GM18517 (cell line): ENCODE data around the gene MTX3.
A peak's percentile ranks its signal among the peaks of the same experiment; 100 is the strongest.

Source experiments
- ATAC-seq: cut with Tn5 transposase; IDR thresholded peaks from one replicate; pipeline ENCODE4 v1.9.1; 2021; ENCODE audit warnings: mild to moderate bottlenecking, moderate library complexity; ENCODE audit not compliant: unreplicated experiment

MTX3 gene, protein sequence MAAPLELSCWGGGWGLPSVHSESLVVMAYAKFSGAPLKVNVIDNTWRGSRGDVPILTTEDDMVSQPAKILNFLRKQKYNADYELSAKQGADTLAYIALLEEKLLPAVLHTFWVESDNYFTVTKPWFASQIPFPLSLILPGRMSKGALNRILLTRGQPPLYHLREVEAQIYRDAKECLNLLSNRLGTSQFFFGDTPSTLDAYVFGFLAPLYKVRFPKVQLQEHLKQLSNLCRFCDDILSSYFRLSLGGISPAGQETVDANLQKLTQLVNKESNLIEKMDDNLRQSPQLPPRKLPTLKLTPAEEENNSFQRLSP

DNA sequence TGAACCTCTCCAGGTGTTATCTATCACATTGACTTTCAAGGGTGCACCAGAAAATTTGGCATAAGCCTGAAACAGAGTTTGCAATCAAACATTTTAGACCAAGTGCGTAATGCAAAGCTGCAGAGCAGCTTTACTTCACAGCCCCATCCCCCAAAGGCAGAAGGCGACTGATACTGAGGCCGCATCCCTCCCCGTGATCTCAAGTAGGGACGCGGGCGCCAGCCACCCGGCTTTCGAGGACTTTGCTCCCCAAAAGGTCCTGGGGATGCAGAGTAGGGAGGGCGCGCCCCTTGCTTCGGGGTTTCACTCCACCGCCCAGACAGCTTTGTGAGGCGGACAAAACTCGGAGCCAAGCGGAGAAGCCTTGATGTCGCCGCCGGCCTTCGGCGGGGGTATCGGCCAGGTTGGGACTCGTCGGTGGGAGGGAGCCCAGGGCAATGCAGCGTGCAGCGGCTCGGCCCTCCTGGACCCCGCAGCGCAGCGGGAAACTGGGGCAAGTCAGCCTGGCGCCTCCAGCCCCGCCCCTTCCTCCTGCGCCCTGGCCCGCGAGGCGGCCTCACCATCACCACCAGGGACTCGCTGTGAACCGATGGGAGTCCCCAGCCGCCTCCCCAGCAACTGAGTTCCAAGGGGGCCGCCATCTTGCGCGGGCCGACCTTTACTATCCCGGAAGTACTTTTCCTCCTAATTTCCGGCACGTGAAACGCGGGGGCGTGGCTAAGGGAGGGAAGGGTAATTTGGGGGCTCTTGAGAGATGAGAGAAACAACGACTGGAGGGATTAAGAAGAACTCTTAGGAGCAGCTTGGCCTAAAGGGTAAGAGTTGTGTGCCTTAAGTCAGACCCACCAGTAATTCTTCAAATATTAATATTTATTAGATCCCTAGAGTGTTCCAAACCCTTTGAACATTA, at the start of gene MTX3:
MTX3 (minus strand) TSS at position 665 of the 910 bp plus-strand sequence; CDS start at position 641, 24 bp downstream.
- peak; percentile 81 for ATAC-seq

DNA sequence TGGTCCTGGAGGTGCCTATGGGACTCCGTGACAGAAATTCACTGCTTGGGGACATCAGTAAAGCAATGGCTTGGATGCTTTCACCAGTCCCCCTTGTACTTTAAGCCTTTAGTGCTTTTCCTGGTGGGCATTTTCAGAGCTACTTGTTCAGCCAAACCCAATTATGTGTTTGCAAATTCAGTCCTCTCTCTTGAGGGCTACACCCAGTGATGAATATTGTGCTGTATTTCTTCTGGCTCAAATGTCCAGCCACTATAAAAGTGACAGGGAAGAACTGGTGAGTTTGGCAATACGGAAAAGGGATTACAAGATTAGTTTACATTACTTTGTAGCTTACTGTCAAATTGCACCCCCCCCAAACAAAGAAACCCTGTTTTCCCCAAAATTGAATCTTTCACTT, 48.6 kb upstream of the MTX3 start:
- no peak for ATAC-seq

DNA sequence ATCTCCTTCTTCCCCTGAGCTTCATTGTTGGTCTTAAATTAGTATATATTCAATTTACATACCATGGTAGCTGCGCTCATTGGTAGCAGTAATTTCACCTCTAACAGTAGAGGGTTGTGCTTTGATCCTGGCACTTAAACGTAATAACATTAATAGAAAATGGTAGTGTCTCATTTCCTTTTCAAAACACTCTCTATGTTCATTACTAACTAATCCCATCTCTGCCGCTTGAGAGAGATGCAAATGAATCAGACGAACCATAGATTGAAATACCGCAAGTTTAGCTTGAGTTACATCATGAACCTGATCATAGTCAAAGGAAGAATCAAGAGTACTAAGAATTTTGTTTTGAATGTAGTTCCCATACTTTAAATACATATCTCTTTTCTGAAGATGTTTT, 46.3 kb upstream of the MTX3 start:
- ATAC-seq: no peak

DNA sequence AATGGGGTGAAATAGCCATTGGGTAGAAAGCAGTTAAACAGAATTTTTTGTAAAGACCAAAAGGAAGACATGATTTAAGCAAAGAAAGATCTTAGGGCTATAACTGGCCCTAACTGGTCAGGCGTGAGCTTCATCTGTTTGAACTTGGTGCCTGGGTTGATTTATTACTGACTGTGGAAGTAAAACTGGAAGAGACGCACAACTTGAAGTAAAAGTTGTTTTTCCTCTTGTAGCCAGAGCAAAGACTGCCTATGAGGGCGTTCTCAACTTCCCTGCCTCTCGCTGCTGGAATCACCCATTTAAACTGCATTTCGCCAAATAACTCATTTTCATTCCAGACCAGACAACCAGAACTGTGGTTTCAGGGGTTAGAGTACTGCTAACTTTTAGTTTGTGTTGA, 45.6 kb upstream of the MTX3 start:
- ATAC-seq: no peak

DNA sequence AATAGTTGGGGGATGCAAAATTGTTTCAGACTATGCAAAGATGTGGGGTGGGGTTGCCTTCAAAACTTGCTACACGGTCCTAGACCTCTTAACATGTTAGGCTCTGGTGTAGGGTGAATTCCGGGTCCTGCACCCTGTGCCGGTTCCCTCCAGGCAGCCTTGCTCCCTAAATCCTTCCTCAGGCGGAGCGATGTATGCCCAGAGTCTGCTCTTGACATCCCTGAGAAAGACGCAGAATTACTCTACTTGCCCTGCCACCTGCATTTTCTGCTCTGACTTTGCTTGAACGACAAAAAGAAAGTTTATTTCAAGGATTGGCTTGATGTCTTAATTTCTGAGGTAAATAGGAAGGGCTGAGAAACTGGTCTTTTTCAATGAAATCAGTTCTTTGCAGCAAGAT, 44.8 kb upstream of the MTX3 start:
- no peak for ATAC-seq

DNA sequence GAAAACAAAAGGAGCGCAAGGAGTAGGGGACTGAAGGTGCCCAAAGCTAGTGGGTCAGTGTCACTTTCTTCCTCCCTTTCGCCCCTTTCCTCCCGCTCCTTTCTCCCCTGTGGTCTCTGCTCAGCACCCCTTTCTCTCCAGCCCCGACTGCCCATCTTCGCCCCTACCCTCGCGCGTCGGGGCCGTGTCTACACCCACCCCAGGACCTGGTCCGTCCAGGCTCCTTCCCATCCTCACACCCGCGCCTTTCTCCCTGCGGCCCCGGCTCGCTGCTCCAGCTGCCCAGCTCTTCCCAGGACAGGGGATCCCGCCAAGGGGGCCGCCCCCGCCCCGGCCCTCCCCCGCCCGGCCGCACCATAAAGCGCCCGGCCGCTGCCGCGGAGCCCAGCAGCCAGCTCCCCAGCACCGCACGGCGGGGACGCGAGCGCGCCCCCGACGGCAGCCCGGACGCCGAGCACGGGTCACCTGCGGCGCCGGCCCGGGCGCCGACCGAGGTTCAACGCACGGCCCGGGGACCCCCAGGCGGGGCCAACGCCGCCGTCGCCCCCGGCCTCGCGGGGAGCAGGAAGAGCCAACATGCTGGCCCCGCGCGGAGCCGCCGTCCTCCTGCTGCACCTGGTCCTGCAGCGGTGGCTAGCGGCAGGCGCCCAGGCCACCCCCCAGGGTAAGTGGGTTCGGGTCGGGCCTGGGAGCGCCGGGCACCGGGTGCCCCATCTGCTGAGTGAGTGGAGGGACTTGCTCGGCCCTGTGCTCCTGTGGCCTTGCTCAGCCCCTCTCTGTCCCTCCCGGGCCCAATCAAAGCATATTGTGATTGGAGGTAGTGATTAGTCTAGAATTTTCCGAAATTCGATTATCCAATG, 44.1 kb upstream of the MTX3 start, which contains the start of gene THBS4:
THBS4 (plus strand) TSS at position 387 of the 860 bp plus-strand sequence; CDS start at position 577, 190 bp downstream.
- no peak for ATAC-seq

DNA sequence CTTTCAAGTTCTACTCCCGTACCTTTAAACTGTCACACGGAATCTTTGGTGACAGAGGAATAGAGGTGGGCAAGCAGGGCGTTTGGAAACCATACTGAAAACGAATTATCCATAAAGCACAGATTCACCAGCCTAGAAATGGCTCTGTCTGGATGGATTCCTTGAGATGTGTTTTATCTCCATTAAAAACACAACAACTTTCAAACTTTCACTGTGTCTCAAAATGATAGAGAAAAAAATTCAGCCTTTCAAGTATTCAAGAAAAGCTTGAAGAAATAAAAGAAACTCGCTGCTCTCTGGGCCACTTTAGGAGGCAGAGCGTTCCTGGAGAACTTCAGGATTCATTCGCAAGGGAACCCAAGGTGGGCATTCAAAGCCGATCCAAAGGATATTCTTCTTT, 43.5 kb upstream of the MTX3 start:
- ATAC-seq: no peak

DNA sequence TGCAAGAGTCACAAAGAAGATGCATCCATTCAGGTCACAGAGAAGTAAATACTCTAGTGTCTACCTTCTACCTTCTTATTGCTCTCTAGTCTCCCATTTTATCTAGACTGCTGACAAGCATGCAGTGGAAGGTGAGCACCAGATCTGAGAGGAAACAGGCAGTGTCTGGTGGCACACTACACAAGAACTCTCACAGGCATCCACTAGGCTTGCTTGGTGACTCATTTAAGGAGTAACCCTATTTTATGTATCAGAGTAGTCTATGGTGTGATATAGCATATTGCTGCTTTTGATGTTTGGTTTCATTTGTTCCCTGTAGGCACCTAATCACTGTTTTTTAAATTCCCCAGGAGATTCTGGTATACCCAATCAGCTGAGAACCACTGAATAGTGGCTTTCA, 42.5 kb upstream of the MTX3 start:
- no peak for ATAC-seq

DNA sequence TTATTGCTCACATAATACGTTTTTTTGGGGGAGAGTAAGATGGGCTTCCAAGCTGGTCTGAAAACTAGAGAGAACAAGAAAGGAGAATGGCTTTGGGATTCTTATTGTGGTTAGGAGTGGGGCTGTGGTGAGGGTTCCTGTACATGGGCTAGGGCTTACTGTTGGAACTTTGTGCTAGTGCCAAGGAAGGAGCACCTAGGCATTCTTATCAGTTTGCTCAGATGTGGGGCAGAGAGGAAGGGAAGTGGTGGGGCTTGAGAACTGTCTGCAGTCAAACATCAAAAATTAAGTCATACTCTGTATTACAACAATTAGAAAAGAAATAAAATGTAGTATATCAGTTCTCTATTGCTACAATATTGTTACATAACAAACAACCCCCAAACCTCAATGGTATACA, 40.0 kb upstream of the MTX3 start:
- no peak for ATAC-seq

DNA sequence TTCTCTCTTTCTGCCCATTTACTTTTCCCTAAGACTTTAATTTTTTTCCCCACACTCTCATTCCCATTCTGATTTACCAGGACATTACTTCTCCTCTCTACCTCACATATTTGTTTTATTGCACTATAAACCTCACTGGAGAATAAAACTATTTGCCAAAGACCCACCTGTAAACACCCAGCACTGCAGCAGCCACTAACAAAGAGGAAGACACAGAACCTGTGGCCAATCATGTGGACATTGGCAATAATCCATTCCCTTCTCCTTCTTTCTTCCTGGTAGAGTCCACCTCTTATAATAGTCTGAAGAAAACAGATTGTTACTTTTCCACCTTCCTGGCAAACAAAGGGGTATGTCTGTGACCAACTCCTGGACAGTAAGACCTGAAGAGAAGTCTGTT, 35.8 kb upstream of the MTX3 start:
- no peak for ATAC-seq

DNA sequence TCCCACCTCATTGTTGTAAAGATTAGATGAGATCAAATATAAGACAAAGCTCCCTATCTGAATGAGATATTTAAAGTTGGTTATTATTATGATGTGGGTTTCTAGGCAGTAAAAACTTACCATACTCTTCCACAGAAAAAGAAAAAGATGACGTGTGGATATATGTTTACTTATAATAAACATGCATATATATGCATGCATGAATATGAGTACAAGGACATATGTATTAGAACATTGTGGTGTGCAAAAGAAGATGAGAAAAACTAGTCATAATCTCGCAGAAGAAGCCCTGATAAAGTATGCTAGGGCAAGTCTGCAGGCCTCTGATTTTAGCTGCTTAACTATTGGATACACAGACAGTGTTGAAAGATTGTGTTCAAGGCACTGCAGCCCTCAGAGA, 34.0 kb upstream of the MTX3 start:
- ATAC-seq: no peak

DNA sequence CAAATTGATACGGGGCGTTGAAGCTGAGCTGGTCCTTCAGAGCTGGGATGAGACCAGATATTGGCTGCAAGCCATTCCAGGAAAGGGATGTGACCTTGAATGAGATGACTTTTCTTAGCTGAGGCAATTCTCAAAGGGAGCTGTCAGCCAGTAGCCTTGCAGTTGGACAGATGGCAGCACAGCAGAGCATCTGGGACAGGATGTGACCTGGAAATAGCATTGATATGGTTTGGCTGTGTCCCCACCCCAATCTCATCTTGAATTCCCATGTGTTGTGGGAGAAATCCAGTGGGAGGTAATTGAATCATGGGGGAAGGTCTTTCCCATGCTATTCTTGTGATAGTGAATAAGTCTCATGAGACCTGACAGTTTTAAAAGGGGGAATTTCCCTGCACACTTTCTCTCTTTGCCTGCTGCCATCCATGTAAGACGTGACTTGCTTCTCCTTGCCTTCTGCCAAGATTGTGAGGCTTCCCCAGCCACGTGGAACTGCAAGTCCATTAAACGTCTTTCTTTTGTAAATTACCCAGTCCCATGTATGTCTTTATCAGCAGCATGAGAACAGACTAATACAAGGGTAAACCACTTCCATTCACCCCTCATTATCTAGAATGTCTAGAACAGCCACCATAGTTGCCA, 19.8 kb upstream of the MTX3 start:
- no peak for ATAC-seq

DNA sequence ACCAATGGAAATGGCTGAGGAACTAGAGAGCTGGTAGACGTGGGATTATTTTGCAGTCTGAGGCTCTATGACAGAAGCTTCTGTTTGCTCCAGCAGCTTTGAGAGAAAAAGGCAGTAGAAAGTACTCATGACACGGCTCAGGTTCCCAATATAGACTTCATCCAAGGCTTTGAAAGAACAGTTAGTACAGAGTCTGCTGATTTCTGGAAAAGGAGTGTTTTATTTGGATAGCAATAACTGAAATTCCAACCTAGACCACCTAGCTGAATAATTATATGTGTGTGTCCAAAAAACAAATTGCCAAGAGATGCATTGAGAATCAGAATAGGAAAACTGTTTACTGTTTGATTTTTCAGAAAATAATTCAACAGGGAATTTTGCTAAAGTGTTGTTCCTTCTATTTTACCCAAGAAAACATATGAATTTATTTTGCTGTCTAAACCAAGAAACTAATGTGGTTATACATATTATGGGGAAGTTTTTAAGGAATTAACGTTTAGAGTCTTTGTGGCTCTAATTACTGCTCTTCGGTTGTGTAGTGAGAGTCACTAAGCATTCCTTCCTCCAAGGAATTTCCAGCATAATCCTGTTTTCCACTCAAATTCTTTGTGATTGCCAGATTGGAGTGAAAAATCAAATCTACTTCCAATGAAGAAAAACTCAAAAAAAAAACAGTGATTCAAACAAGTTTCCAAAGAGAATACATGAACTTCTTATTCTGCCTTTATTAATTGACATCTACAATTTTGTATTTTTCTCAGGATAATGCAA, 18.1 kb upstream of the MTX3 start:
- no peak for ATAC-seq

DNA sequence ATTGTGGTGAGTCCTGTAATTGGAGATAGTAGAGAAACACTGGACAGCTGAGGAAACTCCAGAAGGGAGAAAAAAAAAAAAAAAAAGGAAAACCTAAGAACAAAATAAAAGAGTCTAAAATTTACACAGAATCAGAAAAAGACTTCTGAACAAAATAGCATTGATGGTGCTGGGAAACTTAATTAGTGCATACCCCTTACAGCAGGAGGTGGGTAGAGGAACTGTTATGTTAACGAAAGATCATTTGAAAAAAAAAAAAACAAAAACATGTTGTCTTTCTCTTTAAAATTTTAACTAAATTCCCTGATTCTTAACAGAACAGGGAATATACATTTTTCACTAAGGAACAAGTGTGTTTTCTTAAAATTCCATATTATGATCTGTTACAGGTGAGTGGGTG, 11.6 kb upstream of the MTX3 start:
- ATAC-seq: no peak

DNA sequence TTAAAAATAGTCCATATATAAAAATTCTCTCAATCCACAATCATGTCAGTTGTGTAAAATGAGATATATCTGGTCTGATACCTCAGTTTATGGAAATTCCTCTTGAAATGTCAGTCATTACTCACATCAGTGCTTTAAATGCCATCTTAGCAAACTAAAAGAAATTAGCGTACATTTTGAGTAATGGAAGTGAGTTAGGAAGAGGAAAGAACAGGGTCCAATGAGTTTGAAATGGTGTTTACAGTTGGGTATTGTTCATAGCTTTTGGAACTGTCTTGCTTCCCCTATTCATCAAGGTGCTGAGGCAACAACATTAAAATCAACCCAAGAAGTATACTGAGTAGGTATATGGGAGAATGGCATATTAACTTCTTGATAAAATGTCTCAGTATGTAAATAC, 8.7 kb upstream of the MTX3 start:
- ATAC-seq: no peak

DNA sequence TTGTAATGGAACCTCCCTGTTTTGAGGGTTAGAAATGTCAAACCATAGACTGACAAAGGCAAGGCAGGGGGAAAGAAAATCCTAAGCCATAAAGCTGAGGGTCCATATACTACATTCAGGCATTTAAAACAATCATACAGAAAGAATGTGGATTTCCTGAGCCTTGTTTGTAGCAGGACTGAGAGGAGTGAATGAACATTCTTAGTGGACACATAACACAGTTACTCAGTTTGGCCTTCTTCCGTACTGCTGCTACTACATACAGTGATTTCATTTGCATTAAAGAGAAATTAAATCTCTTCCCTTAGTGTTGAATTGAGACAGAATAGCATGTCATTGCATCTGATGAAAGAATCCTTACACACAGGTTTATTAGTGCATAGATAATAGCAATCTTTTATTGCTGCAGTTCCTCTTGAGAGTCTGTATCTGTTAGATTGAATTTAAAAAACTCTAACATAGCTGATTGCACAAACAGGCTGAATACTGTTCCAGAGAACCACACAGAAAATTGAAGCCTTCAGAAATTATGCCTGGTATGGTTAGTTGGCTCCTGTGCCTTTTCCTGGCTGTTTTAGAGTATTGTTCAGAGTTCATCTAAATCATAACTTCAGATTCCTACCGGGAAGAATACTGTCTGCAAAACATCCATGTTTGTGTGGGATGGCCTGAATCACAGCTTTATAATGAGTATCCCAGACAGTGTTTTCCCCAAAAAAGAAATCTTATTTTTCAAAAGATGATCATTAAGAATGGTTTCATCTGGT, 2.0 kb upstream of the MTX3 start:
- ATAC-seq: no peak

DNA sequence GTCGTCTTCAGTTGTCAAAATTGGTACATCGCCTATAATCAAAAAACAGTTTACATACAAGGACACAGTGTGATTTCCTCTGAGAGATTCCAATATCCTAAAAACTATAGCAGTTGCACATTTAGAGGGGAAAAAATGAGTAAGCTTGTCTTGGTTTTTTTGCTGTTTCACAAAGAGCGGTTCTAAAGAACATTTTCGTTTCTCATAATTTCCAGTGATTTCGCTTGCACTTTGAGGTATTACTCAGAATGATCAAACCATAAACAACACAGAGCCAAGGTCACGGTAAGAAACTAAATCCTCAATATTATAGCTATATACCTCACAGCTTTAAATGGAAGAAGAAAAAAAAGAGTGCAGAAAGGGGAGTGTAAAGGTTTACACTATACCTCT, 861 bp downstream of the MTX3 start:
- peak; percentile 58 for ATAC-seq

DNA sequence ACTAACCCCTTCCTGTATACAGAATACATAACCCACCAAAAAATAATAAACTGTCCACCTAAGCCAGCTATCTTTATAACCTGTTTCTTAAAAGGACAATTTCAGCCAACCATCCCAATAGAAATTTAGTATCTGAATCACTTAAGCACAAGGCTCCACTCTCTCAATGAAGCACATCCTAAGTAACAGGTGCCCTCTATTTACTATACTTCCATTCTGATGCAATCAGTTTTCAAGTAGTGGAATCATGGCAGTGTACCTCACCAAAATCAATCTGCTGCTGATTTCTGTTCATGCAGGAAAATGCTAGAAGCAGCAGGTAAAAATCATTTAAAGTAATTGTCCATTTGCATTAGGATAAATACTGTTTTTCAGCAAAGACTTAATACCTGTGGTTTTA, 4.8 kb downstream of the MTX3 start:
- no peak for ATAC-seq

DNA sequence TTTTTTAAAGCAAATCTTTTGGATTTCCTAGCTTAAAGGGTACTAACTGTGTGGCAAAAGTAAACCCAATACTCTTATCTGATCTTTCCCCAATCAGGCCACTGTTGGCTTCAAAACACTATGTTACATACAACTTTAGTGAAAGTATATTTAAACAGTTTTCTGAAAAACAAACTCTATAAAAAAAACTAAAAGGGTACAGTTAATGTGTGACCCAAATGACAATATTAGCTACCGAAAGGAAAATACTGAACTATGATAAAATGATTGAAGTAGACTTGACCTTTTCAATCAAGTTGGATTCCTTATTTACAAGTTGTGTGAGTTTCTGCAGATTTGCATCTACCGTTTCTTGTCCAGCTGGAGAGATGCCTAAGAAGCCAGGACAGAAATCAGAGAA, 5.8 kb downstream of the MTX3 start:
- no peak for ATAC-seq
